ENCODE results near the gene RINT1.
A peak's percentile ranks its signal among the peaks of the same experiment; 100 is the strongest.
"Not testable (repeated sequence)": the region's sequence is repeated elsewhere in the genome, so short reads cannot be mapped to it uniquely, and the experiment has no call there.

The RINT1 gene

DNA sequence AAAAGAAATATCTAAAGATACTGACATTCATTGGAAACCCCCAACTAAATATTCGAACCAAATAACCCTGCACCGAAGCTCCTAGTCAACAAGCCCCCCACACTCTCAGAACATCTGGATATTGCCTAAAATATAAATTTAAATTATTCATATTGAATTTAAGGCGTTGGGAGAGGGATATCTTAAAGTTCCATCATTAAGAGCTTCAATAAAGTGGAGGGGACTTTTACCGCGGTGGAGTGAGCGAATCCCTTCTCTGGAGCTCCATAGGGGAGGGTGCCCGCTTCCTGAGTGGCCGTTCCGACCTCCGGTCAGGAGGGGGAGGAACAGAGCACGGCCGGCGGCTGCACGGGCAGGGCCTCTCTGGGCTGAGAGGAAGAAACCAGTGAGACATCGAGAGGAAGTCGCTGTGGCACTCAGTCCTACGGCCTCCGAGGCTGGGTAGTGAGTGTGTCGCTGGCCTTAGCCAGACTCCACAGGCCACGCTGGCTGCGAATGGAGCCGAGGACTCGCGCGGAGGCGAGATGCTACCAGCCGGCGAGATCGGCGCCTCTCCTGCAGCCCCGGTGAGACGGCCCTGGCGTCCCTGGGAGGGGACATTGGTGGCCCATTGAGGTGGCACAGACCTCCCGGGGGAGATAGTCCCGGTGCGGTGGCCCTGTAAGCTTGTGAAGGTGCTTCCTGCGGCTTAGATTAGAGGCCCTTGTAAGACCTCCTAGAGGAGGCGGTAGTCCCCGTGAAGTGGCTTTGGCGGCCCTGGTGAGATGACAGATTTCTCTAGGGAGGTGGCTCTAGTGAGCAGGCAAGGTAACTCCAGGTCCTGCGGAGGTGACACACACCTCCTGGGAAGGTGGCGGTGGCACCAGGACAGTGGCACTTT lies at the start of gene RINT1:
Gene RINT1 (plus strand): TSS at position 410 of the 880 bp plus-strand sequence. CDS start 115 bp downstream, at position 525.
- DNase-seq (ENCODE audit: low spot score) = peak; percentile 90

DNA sequence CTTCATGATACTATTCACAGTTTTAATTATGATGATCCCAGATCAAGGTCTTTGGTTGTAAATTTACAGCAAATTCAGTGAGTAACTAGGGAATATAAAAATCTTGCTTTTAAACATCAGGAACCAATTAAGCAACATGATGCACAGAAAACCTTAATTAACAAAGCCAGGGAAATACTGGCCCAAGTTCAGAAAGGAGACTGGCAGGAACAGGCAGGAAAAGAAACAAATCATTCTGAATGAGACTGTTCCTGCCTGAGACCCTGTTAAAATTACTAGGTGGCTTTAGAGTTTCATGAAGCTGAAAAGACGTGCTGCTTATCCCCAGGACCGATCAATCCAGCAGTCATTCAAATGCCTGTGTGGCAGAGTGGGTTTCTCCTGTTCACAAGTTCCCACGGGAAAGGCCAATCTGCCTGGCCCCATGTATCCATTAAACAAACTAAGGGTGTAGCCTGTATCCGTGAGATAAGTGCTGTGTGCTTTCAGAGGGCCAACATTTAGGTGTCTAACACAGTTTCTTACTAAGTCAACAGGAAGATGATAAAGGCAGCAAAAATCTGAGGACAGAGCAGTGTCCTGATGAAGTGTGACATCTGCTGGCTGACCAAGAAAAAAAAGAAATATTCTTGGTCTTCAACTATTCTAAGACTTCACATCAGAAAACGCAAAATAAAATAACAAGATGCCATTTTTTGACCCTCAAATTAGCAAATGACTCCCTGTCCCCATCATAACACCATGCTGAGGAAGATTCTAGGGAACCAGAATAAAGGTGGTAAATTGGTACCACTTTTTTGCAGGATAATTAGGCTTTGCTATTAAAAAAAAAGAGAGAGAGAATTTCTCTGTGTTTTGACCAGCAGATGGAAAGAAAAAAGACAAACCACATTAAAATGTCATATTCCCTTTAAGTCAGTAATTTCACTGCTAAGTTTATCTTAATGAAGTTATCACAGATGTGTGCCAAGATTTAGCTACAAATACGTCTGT lies 44.1 kb upstream of the RINT1 start:
- DNase-seq (ENCODE audit: low spot score) = peak; percentile 31

DNA sequence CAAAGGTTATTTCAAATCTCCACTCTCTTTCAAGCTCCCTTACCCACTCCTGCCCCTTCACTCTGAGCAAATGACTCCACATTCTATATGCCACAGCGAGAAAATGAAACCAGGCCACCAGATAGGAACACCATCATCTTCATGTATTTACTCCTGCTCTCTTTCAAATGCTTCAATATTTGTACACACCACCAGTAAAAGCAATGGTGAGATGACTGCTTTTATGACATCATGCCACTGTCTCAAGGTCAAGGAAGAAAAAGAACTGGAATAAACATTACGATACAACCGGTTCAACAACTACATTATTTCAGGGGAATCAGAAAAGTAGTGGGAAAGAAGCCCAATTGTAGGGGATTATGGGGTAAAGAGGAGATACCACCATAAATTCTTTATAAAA lies 42.6 kb upstream of the RINT1 start:
- DNase-seq (ENCODE audit: low spot score) = no peak

DNA sequence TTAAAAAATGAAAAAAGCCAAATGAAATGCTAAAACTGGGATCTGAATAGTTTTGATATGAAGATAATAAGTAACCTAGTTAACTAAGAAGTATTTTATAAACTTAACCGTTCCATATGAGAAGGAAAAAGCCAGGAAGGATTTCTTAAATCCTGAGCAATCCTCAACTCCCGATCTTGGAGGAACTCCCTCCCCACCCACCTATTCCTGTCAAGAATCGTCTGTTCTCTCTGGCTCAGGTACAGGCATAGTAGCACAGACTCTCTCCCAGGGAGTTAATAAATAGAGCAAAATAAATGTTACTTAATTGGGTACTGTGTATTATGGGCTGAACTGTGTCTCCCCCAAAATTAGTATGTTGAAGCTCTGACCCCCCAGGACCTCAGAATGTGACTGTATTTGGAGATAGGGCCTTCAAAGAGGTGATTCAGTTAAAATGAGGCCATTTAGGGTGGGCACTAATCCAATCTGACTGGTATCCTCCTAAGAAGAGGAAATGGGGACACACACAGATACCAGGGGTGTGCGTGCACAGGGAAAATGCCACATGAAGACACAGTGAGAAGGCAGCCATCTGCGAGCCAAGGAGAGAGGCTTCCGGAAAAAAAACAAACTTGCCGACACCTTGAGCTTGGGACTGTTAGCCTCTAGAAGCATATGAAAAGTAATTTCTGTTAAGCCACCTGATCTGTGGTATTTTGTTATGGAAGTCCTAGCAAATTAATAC lies 38.6 kb upstream of the RINT1 start:
- no peak for DNase-seq (ENCODE audit: low spot score)

DNA sequence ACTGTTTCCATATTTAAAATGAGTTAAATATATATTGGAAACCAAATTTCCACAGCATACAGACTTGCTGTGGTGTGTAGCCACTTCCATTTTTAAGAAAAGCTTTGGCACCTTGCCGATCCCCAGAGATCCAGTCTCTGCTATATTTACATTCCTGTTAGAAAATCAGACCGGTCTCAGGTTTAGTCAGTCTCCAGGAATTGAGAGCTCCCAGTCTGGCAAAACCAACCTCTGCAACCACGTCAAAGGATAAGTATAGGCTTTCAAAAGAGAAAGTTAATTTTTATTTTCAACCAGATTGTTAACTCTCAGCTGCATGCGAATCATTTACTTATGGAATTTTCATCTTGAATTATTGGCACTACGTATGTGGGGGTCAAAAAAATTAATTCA lies 38.1 kb upstream of the RINT1 start:
- no peak for DNase-seq (ENCODE audit: low spot score)

DNA sequence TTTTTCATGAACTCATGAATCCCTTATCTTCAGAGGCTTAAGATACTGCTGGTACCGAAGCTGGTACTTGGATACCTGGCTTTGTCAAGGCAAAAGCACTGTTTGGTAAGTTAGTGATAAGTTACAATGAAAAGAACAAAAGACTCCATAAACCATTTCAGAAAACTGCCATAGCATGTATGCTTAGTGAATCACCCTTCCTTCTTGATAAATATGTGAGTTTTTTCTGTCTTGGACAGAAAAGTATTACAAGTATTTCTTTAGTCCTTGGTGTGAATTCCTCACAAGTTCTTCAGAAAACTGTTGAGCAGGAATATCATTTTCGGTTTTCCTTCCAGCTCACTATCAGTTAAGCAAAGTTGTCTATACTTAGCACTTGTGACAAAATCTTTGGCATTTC lies 35.5 kb upstream of the RINT1 start:
- DNase-seq (ENCODE audit: low spot score) = no peak

DNA sequence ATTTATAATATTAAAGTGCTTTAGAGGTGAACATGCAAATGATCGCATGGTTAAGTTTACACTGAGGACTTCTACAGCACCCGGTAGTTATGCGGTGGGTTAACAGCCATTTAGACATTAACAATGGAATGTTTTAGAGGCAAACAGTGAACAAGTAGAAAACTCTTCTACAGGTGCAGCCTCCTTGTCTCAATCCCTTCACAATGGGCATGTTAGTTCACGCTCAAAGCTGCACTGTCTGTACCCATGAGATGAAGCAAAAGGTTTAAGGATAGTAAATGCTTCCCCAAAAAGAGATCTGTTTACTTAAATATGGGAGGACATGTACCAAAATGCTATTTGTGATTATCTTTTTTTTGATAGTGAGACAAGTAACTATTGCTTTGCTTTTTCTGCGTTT lies 35.0 kb upstream of the RINT1 start:
- DNase-seq (ENCODE audit: low spot score) = no peak

DNA sequence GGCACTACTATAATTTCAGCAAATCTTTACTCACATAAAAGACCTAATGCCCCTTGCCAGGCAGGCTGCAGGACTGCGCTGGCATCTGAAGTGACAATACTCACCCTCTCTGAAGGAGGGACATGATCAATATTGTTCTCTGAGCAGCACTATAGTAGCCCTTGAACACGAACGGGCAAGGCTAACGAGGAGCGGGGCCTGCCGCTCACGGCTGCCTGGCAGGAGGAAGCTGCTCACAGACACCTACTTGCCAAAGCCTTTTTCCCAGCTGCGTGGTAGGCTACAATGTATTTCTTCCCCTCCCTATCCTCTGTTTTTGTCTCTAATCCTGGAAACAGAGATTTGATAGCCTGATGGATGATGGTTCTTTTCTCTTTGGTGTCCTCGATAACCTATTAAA lies 29.8 kb upstream of the RINT1 start:
- no peak for DNase-seq (ENCODE audit: low spot score)

DNA sequence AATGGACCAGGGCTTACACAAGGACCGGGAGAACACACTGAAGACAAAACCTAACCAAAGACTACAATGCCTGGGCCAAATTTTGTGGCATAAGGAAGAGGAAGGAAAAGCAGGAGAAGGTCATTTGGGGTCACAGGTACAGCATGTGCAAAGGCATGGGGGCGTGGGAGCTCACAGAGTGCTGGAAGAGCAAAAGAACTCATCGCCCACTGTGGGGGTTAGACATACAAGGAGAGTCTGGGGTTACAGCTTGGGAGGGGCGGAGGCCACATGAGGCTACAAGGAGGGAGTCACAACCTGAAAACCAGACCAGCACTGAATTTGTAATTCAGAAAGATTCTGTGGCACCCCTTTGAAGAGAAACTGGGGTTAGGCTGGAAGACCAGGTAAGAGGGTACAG lies 19.6 kb upstream of the RINT1 start:
- DNase-seq (ENCODE audit: low spot score) = no peak

DNA sequence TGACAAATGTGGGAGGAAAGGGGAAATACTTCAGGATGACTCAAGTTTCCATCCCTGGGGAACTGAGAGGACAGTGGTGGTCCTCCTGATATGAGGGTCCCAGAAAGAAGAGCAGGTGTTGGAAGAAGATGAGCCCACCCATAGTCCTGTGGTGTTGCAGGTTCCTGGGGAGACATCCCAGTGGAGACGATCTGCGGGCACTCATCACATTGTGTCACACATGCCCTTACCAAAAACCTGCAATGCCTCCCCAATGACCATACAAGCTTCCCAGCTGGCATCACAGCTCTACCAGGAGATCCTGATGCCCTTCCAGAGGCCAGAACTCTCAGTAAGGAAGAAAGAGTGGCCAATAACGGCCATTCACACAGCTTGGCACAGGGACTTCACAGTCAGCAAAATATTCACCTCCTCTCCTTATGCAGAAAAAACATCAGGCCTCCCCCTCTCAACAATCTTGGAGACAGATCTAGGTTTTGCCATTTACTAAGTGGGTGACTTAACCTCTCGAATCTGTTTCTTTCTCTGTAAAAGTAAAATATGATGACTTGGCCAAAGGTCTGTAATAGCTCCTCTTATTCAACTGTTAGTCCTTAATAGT lies 19.0 kb upstream of the RINT1 start:
- no peak for DNase-seq (ENCODE audit: low spot score)

DNA sequence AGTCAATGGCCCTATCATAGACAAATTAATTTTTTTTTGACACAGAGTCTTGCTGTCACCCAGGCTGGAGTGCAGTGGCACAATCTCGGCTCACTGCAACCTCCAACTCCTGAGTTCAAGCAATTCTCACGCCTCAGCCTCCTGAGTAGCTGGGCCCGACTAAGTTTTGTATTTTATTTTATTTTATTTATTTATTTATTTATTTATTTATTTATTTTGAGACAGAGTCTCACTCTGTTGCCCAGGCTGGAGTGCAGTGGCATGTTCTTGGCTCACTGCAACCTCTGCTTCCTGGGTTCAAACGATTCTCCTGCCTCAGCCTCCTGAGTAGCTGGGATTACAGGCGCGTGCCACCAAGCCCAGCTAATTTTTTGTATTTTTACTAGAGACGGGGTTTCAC lies 16.4 kb upstream of the RINT1 start:
- not testable (repeated sequence) for DNase-seq (ENCODE audit: low spot score)

DNA sequence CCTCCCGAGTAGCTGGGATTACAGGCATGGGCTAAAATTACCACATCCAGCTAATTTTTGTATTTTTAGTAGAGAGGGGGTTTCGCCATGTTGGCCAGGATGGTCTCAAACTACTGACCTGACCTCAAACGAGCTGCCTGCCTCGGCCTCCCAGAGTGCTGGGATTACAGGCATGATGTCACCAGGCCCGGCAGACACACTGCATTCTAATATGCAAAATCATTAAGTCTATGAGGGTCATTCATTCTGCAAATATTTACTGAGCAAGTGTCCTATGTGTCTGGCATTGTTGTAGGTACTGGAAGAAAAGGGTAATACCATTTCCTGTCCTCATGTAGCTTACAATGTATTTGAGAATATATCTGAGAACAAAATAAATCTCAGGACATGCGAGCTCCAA lies 12.6 kb upstream of the RINT1 start:
- no peak for DNase-seq (ENCODE audit: low spot score)

DNA sequence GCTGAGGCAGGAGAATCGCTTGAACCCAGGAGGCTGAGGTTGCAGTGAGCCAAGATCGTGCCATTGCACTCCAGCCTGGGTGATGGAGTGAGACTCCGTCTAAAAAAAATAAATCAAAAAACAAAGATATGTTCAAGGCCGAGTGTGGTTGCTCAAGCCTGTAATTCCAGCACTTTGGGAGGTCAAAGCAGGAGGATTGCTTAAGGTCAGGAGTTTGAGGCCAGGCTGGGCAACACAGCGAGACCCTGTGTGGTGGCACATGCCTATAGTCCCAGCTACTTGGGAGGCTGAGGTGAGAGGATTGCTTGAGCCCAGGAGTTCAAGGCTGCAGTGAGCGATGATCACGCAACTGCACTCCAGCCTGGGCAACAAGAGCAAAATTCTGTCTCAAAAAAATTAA lies 11.4 kb upstream of the RINT1 start:
- not testable (repeated sequence) for DNase-seq (ENCODE audit: low spot score)

DNA sequence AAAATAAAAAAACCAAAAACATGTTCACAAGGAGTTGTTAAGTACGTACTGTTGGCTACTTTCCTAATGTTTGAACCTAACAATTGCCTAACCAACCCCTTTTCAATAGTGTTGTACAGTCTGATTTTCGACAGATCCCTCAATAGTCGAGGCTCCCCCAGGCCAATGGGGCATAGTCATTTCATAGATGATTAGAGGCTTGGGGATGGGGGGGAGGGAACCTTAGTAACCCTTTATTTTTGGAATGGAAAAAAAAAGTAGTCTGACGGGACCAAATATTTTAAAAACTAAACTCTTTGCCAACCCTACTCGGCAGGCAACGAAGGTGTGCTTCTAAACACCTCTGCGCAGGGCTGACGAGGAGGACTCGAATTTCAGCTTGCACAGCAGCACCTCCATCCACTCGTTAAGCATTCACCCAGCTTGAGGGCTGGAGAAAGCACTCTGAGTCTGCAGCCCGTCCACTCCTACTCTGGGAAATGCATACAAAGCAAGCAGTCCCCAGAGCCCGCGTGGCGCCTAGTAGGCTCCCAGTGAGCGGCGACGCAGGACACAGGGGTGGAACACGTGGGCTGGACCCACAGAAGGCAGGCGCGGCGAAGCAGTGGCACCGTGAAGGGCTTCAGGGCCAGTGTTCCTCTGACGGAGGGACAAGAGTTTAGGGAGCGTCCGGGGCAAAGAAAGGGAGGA lies 10.8 kb upstream of the RINT1 start:
- peak; percentile 53 for DNase-seq (ENCODE audit: low spot score)

DNA sequence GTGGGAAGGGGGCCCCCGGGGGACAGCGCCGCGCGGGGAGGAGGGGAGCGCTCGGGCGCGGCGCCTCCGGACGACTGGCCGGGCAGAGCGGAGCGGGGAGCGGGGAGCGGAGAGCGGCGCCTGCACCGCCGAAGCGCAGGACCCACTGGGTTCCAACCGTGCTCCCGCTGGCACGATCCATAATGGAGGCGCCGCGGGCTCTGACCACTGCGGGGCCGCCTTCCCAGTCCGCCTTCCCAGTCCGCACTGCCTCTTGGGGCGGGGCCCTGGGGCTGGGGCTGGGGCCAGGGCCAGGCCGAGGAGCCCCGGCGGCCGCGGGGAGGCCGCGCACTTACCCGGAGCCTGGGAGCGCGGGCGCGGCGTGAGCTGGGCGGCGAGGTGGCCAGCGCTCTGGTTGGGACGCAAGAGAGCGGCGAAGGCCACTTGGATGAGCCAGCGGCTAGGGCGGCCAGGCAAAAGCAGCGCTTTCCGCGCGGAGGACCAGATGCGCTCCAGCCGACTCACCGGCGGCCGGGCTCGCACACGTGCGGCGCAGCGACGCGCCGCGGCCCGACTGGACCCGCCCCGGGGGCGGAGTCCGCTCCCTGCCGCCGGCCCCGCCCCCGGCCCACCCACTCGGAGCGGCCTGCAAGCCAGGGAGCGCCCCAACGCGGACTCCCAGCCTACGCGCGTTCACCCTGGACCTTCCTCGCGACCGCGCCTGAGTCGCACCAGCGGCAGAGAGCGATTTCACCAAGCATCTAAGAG lies 10.1 kb upstream of the RINT1 start, which contains the start of gene PUS7:
Gene PUS7 (minus strand): TSS at position 555 of the 747 bp plus-strand sequence. CDS start 13,759 bp downstream, outside the sequence.
- DNase-seq (ENCODE audit: low spot score) = peak; percentile 94

DNA sequence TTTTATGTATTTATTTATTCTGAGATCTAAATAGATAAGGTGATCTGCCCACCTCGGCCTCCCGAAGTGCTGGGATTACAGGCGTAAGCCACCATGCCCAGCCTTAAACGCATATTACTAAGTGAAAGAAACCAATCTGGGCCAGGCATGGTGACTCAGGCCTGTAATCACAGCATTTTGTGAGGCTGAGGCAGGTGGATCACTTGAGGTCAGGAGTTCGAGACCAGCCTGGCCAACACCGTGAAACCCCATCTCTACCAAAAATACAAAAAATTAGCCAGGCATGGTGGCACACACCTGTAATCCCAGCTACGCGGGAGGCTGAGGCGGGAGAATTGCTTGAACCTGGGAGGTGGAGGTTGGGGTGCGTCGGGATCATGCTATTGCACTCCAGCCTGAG lies 7.6 kb upstream of the RINT1 start:
- DNase-seq (ENCODE audit: low spot score) = not testable (repeated sequence)

DNA sequence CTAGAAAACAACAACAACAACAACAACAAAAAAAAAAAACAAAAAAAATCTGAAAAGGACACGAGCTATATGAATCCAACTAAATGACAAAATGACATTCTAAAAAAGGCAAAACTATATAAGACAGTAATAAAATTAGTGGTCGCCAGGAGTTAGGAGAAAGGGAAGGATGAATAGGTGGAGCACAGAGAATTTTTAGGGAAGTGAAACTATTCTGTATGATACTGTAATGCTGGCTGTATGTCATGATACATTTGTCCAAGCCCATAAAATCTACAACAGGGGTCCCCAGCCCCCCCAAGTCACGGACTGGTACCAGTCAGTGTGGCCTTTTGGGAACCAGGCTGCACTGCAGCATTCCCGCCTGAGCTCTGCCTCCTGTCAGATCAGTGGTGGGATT lies 7.2 kb upstream of the RINT1 start:
- no peak for DNase-seq (ENCODE audit: low spot score)

DNA sequence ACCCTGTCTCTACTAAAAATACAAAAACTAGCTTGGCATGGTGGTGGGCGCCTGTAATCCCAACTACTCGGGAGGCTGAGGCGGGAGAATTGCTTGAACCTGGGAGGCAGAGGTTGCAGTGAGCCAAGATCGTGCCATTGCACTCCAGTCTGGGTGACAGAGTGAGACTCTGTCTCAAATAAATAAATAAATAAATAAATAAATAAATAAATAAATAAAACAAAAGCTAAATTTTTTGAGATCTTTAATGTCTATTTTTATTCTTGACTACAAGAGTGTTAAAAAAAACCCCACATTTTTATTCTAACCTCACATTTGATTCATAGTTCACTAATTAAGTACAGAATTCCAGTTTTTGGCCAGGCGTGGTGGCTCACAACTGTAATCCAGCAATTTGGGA lies 4.3 kb upstream of the RINT1 start:
- DNase-seq (ENCODE audit: low spot score) = not testable (repeated sequence)

DNA sequence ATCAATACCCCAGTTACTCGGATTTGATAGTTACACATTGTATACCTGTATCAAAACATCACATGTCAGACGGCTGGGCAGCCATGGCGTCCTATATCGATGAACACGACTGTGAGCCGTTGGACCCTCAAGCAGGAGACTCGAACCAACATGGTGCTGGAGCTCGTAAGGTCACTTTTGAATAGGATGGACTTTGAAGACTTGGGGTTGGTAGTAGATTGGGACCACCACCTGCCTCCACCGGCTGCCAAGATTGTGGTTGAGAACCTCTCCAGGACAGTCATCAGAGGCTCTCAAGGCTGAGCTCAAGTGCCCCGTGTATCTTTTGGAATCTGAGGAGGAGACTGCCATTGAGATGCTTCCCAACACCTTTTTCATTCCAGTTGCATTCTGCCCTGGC lies 1.9 kb upstream of the RINT1 start:
- DNase-seq (ENCODE audit: low spot score) = no peak

DNA sequence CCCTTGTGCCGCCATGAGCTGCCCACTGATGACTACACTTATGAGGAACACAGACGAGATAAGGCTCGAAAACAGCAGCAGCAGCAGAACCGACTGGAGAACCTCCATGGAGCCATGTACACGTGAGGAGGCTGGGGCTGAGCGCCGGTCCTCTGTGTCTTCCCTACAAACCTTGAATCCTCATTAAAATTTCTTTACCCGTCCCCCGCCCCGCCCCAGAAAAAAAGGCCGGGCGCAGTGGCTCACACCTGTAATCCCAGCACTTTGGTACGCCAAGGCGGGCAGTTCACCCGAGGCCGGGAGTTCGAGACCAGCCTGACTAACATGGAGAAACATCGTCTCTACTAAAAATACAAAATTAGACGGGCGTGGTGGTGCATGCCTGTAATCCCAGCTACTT lies 1.5 kb upstream of the RINT1 start:
- no peak for DNase-seq (ENCODE audit: low spot score)
